NB4 (cell line): Measurements from ENCODE around the gene GOPC.

ENCODE experiments used
- POLR2A ChIP-seq: IDR thresholded peaks from 2 replicates; pipeline ENCODE4 v1.6.1; 2011; ENCODE audit warnings: mild to moderate bottlenecking; ENCODE audit not compliant: insufficient read length; ENCODE audit errors: extremely low read depth
- TF ChIP-seq, protein P1 (sequence below): IDR thresholded peaks from one replicate; pipeline ENCODE4 v1.5.1; 2012; ENCODE audit warnings: low read depth, low read length

DNA sequence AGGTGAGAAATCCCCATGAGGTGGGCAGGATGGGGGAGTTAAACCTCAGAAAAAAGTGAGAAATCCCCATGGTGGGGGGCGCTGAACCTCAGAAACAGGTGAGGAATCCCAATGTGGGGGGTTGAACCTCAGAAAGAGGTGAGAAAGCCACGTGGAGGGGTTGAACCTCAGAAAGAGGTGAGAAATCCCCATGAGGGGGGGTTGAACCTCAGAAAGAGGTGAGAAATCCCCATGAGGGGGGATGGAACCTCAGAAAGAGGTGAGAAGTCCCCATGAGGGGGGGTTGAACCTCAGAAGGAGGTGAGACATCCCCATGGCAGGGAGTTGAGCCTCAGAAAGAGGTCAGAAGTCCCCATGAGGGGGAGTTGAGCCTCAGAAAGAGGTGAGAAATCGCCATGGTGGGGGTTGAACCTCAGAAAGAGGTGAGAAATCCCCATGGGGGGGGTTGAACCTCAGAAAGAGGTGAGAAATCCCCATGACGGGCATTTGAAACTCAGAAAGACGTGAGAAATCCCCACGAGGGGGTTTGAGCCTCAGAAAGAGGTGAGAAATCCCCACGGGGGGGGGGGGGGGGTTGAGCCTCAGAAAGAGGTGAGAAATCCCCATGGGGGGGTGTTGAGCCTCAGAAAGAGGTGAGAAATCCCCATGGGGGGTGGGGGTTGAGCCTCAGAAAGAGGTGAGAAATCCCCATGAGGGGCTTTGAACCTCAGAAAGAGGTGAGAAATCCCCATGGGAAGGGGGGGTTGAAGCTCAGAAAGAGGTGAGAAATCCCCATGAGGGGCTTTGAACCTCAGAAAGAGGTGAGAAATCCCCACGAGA, 14.3 kb upstream of the GOPC start:
- TF ChIP-seq, protein P1, sequence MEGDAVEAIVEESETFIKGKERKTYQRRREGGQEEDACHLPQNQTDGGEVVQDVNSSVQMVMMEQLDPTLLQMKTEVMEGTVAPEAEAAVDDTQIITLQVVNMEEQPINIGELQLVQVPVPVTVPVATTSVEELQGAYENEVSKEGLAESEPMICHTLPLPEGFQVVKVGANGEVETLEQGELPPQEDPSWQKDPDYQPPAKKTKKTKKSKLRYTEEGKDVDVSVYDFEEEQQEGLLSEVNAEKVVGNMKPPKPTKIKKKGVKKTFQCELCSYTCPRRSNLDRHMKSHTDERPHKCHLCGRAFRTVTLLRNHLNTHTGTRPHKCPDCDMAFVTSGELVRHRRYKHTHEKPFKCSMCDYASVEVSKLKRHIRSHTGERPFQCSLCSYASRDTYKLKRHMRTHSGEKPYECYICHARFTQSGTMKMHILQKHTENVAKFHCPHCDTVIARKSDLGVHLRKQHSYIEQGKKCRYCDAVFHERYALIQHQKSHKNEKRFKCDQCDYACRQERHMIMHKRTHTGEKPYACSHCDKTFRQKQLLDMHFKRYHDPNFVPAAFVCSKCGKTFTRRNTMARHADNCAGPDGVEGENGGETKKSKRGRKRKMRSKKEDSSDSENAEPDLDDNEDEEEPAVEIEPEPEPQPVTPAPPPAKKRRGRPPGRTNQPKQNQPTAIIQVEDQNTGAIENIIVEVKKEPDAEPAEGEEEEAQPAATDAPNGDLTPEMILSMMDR: no peak
- TF ChIP-seq POLR2A: no peak
